Testis (tissue), 2 donors: Measurements from ENCODE around the gene OR2M2.

ENCODE experiments used
- POLR2A ChIP-seq: fragments of 450-650 bp; IDR thresholded peaks from one replicate; pipeline ENCODE4 v1.6.1; 2017; ENCODE audit warnings: antibody characterized with exemption, mild to moderate bottlenecking, moderate library complexity
- TF ChIP-seq, protein P1 (sequence below), 3 experiments: fragments of 450-650 bp in 2 of 3; fragments of 200-600 bp in 1 of 3; sonication (generic) in 1 of 3; IDR thresholded peaks; one replicate each; pipeline ENCODE4 v1.5.1; 2016 to 2019; ENCODE audit warnings: antibody characterized with exemption in 3 of 3, mild to moderate bottlenecking in 2 of 3, moderate library complexity in 1 of 3

DNA sequence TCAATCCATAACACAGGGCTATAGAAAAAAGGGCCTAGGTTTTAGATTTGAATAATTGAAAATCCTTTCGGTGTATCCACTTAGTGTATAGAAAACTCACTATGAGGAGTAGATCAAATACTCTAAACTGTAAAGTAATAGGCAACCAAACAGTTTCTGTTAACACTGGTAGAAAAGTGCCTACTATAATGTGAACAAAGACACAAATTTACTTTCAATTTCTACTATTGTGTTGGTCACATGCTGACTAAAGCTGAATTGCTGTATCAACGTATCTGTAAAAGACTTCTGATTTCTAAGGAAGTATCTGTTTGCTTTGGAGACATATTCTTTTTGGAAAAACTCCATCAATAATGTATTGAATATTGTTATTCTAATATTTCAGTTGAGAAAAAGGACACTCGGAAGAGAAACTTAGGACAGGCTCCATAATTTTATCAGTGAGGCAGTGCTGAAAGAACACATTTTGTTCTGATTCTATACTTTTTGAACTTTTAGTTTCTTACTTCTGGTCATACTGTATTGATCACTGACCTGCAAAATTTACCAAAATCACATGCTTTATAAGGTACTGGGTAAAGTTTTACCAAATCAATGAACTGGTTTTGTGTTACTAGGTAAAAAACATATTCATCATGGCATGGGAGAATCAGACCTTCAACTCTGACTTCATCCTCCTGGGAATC is 30.0 kb upstream of the OR2M2 start, which contains the start of gene OR2M5:
- TF ChIP-seq, protein P1, sequence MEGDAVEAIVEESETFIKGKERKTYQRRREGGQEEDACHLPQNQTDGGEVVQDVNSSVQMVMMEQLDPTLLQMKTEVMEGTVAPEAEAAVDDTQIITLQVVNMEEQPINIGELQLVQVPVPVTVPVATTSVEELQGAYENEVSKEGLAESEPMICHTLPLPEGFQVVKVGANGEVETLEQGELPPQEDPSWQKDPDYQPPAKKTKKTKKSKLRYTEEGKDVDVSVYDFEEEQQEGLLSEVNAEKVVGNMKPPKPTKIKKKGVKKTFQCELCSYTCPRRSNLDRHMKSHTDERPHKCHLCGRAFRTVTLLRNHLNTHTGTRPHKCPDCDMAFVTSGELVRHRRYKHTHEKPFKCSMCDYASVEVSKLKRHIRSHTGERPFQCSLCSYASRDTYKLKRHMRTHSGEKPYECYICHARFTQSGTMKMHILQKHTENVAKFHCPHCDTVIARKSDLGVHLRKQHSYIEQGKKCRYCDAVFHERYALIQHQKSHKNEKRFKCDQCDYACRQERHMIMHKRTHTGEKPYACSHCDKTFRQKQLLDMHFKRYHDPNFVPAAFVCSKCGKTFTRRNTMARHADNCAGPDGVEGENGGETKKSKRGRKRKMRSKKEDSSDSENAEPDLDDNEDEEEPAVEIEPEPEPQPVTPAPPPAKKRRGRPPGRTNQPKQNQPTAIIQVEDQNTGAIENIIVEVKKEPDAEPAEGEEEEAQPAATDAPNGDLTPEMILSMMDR (IDR thresholded peaks at IDR 0.05) = no peak
- TF ChIP-seq POLR2A = no peak
